GM13977 (cell line): Measurements from ENCODE around the gene USP47.

Experiments used
- DNase-seq: peaks from one replicate; pipeline ENCODE4 v3.0.0; 2012; ENCODE audit warnings: low spot score
- in situ Hi-C: fragments of 300-500 bp; cut with MboI; formaldehyde crosslinking; loops from one replicate; pipeline ENCODE4 v1.12.0; 2022; ENCODE audit warnings: low sequenced_read_pairs, low pct_unique_long_range_greater_than_20kb, mixed read lengths, inconsistent platforms; ENCODE audit not compliant: unreplicated experiment
- TF ChIP-seq, protein P1 (sequence below): IDR thresholded peaks from 2 replicates; pipeline ENCODE4 v1.5.1; 2012; ENCODE audit warnings: mild to moderate bottlenecking, control low read depth; ENCODE audit not compliant: insufficient read depth; ENCODE audit errors: extremely low read depth, missing control alignments

The USP47 gene

DNA sequence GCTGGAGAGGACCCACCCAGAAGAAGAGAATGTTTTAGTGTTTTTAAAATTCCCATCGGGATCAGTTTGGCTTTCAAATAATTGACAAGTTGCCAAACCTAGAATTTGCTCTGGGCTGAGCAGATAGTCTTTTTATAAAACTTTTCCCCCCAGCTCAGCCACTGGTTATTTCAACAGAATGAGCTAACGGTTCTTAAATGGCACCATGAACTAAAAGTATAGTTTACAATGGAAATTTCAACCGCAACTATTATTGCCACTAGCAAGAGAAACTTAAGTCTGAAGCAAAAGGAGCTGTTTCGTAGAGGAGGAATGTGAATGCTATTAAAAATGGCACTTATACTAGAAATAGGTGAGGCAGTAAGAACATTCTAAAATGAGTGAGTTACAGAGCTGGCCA is 163.3 kb downstream of the USP47 start:
- in situ Hi-C loops = no loop called here
- DNase-seq = no peak
- TF ChIP-seq, protein P1, sequence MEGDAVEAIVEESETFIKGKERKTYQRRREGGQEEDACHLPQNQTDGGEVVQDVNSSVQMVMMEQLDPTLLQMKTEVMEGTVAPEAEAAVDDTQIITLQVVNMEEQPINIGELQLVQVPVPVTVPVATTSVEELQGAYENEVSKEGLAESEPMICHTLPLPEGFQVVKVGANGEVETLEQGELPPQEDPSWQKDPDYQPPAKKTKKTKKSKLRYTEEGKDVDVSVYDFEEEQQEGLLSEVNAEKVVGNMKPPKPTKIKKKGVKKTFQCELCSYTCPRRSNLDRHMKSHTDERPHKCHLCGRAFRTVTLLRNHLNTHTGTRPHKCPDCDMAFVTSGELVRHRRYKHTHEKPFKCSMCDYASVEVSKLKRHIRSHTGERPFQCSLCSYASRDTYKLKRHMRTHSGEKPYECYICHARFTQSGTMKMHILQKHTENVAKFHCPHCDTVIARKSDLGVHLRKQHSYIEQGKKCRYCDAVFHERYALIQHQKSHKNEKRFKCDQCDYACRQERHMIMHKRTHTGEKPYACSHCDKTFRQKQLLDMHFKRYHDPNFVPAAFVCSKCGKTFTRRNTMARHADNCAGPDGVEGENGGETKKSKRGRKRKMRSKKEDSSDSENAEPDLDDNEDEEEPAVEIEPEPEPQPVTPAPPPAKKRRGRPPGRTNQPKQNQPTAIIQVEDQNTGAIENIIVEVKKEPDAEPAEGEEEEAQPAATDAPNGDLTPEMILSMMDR = no peak

DNA sequence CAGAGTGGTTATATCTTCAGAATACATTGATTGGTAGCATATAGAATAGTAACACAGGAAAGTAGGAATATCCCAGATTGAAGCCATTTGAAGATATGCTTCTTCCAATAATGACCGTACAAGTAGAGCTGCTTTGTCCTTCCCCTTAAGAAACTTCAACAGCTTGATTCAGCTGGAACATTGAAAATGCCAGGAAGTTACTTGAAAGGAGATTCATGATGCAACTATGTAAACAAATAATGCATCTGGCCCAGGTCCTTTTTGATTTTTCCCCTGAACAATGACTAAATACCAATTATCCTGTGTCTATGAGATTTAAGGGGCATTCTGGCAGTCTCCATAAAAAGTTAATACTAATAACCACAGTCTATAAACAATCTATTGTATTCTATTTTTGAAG is 163.7 kb downstream of the USP47 start:
- in situ Hi-C loops = no loop called here
- no peak for DNase-seq
- TF ChIP-seq, protein P1 = no peak

DNA sequence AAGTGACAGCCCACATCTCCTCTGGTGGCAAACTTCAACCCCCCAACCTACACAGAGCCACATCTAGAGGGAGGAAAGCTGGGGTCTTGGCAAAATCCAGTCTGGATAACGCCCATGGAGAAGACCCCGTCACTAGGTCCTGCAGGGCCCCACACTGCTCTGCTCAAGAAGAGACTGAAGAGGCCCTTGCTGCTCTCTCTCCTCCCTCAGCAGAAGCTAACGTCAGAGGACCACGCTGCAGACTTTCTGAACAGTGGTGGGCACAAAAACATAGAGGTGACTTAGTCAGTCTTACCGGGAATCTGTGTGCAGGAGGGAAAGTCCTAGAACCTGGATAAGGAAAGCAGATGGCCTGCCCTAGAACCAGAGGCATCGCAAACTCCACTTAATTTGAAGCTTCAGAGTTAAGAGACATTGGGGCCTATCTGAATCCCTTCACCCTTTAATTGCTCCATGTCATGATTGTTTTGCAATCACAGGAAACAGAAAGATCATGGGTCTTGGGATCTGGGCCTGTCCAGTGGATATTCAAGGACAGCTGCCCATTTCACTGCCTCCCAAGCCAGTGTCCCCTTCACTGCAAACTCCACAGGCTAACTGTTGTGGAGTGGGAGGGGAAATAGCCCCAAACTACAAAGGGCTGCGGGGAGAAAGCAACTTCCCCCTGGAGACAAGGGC is 164.9 kb downstream of the USP47 start:
- no peak for DNase-seq
- in situ Hi-C loops = no loop called here
- TF ChIP-seq, protein P1 = no peak

DNA sequence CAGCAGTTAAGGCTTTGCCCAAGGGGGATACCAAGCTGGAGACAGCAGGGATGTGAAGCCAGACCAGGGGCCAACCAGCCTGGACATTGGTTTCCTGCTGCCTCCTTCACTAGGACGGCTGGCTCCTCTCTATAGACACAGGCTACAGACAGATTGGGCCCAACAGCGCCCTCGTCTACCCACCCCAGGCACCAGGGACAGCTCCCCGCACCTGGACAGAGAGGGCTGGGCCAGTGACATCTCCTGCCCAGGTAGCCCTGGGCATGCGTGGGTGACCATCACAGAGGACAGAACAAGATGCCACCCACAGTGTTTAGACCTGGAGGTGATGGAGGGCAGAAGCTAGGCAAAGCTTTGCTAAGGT is 165.4 kb downstream of the USP47 start:
- TF ChIP-seq, protein P1 = no peak
- in situ Hi-C loops = no loop called here
- no peak for DNase-seq

DNA sequence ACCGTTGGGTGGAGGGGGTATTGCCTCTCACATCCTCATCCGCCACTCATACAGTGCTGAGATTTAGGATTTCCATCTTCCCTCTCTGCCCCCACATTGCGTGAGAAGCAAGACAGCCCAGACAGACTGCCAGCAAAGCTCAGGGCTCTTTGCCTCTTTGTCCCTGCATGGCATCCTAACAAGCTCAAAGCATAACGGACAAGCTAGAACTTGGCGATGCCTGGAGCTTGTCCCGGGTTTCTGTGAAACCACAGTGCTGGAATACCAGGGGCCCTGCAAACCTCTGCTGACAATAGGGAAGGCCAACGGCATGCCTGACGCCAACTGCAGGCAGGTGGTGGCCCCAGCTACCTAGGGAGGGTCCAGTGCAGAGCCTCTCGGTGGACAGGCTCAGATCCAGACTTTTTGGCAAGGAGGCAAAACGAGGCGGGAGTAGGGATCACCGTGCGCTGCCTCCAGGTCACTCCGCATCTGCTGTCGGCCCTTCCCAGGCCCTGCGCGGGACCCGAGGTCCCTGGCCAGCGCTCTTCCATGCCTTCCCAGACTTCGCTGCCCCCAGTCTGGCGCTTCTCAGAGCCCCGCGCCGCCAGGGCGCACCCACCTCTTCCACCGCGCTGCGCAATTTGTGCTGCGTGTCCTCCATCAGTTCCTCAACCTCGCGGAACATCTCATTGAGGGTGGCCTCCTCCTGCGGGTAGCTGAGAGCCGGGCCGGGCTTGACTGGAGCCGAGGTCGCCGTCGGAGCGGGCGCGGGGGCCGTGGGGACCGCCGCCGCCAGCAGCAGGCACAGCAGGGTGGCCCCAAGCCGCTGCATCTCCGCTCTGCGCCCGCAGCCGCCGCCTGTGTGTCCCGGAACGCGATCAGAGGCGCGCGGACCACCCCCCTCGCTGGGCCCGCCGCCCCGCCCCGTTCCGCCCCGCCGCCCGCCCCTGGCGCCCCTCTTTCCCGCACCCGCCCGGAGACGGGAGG is 166.3 kb downstream of the USP47 start, which contains the start of gene DKK3:
DKK3 (minus strand) TSS at position 858 of the 969 bp plus-strand sequence; CDS start at position 814, 44 bp downstream.
- DNase-seq = peak; percentile 14
- in situ Hi-C loops = no loop called here
- TF ChIP-seq, protein P1 = no peak
